HL-60 (cell line): ENCODE results near the gene C3.

Experiments used
- DNase-seq, 2 experiments: peaks; one replicate each; pipeline ENCODE4 v3.0.0-alpha.2; 2010 to 2020; ENCODE audit warnings: low read depth in 1 of 2, low spot score in 1 of 2
- H3K27ac ChIP-seq: fragments of 250-450 bp; sonication (Bioruptor Pico); replicated peaks from 2 replicates; pipeline ENCODE4 v1.5.1; 2020; ENCODE audit warnings: mild to moderate bottlenecking, moderate library complexity
- H3K27me3 ChIP-seq: fragments of 250-450 bp; sonication (Bioruptor Pico); 2 replicates; pipeline ENCODE4 v1.5.1; 2021; ENCODE audit warnings: mild to moderate bottlenecking, moderate library complexity; ENCODE audit not compliant: insufficient read depth, poor library complexity, severe bottlenecking
- H3K4me3 ChIP-seq: replicated peaks from 2 replicates; pipeline ENCODE4 v1.5.1; 2011; ENCODE audit warnings: mild to moderate bottlenecking, control low read depth, low read length; ENCODE audit not compliant: insufficient read depth
- GABPA ChIP-seq: IDR thresholded peaks from 2 replicates; pipeline ENCODE4 v1.6.1; 2012; ENCODE audit warnings: low read depth
- POLR2AphosphoS5 ChIP-seq: IDR thresholded peaks from 2 replicates; pipeline ENCODE4 v1.6.1; 2012; ENCODE audit warnings: low read depth
- SPI1 ChIP-seq: IDR thresholded peaks from 2 replicates; pipeline ENCODE4 v1.6.1; 2012; ENCODE audit warnings: low read depth, mild to moderate bottlenecking, borderline replicate concordance
- long read RNA-seq: library from polyadenylated mRNA; unstranded; transcript quantifications from one replicate; pipeline ENCODE4 v2.0.0, GENCODE V29; 2020
- TF ChIP-seq, protein P1 (sequence below): IDR thresholded peaks from 2 replicates; pipeline ENCODE4 v1.6.1; 2012; ENCODE audit warnings: low read depth; ENCODE audit not compliant: insufficient replicate concordance
- TF ChIP-seq, protein P2 (sequence below): IDR thresholded peaks from one replicate; pipeline ENCODE4 v1.5.1; 2011; ENCODE audit warnings: low read length, control low read depth, inconsistent platforms; ENCODE audit not compliant: insufficient read depth

The C3 gene
- long read RNA-seq: 0 reads

DNA sequence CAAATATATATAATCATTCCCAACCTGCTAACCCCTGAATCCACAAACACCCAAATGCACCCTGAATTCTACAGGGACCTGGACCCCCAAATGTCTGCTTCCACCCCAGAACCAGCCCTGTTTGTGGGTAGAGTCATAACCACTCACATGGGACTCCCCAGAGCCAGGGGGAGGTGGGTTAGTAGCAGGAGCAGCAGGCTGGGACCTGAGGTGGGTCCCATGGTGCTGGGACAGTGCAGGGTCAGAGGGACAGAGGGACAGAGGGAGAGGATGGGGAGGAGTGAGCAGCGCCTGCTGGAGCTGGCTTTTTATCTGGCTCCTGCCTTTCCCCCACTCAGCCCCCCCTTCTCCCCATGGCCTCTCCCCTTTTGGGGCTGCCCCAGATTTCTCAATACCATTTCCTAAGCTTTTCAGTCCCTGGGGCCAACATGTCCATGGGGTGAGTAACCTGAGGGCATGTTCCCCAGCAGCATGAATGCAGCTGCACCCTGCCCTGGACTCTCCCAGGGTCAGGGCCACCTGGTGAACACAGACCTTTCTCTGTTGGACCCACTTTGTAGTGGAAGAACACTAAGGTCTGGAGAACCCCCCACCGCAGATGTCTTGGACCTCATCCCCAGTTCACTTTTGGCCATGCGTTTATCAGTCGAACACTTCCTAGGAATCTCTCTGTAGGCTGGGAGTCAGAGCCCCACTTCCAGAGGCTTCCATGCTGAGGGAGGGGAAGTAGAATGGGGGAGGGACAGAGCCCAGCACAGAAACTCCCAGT, at the start of gene C3:
Gene C3, minus strand, starts transcription at position 282 of the 769 bp plus-strand sequence. Its CDS starts 61 bp downstream, at position 221.
- Histone ChIP-seq H3K27ac (peak within 1 kb of the TSS; percentile 37), H3K4me3 (no peak within 1 kb of the TSS), H3K27me3 (no peaks in the 10 kb centered on the region)
- TF ChIP-seq SPI1 (0 out of 2 replicates have a peak, but pooled peaks have one; percentile 38), GABPA (no peak), POLR2AphosphoS5 (no peak)
- TF ChIP-seq, protein P1, sequence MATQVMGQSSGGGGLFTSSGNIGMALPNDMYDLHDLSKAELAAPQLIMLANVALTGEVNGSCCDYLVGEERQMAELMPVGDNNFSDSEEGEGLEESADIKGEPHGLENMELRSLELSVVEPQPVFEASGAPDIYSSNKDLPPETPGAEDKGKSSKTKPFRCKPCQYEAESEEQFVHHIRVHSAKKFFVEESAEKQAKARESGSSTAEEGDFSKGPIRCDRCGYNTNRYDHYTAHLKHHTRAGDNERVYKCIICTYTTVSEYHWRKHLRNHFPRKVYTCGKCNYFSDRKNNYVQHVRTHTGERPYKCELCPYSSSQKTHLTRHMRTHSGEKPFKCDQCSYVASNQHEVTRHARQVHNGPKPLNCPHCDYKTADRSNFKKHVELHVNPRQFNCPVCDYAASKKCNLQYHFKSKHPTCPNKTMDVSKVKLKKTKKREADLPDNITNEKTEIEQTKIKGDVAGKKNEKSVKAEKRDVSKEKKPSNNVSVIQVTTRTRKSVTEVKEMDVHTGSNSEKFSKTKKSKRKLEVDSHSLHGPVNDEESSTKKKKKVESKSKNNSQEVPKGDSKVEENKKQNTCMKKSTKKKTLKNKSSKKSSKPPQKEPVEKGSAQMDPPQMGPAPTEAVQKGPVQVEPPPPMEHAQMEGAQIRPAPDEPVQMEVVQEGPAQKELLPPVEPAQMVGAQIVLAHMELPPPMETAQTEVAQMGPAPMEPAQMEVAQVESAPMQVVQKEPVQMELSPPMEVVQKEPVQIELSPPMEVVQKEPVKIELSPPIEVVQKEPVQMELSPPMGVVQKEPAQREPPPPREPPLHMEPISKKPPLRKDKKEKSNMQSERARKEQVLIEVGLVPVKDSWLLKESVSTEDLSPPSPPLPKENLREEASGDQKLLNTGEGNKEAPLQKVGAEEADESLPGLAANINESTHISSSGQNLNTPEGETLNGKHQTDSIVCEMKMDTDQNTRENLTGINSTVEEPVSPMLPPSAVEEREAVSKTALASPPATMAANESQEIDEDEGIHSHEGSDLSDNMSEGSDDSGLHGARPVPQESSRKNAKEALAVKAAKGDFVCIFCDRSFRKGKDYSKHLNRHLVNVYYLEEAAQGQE: no peak
- TF ChIP-seq, protein P2, sequence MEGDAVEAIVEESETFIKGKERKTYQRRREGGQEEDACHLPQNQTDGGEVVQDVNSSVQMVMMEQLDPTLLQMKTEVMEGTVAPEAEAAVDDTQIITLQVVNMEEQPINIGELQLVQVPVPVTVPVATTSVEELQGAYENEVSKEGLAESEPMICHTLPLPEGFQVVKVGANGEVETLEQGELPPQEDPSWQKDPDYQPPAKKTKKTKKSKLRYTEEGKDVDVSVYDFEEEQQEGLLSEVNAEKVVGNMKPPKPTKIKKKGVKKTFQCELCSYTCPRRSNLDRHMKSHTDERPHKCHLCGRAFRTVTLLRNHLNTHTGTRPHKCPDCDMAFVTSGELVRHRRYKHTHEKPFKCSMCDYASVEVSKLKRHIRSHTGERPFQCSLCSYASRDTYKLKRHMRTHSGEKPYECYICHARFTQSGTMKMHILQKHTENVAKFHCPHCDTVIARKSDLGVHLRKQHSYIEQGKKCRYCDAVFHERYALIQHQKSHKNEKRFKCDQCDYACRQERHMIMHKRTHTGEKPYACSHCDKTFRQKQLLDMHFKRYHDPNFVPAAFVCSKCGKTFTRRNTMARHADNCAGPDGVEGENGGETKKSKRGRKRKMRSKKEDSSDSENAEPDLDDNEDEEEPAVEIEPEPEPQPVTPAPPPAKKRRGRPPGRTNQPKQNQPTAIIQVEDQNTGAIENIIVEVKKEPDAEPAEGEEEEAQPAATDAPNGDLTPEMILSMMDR: no peak
- peak in 1 of 2 experiments; percentile 69 for DNase-seq

DNA sequence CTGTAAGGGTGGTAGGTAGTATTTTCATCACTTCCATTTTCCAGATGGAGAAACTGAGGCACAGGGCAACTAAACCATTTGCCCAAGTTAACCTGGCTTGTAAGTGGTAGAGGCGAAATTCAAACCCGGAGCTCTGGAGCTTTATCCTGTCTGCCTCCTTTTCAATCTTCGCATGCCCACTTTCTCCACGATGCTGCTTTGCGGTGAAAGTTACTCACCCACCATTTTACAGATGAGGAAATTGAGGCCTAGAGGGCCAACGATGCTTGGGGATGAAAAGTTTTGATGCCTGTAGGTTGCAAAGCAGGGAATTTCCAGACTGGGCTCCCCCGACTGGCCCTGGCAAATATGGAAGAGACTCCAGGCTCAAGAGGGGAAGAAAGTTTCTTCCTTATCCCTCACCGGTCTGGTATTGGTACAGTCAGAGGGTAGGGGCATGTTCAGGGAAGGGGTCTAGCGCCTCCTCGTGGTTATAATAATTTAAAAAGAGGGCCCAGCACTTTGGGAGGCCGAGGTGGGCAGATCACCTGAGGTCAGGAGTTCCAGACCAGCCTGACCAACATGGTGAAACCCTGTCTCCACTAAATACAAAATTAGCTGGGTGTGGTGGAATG, 48.7 kb upstream of the C3 start:
- no peak for TF ChIP-seq POLR2AphosphoS5
- no peak for TF ChIP-seq GABPA
- TF ChIP-seq, protein P1: no peak
- no peak for TF ChIP-seq SPI1
- TF ChIP-seq, protein P2: no peak
- H3K27ac ChIP-seq: no peak overlapping the region
- H3K27me3 ChIP-seq: no peaks in the 10 kb centered on the region
- no peak overlapping the region for H3K4me3 ChIP-seq
- peak in 1 of 2 experiments; percentile 18 for DNase-seq

DNA sequence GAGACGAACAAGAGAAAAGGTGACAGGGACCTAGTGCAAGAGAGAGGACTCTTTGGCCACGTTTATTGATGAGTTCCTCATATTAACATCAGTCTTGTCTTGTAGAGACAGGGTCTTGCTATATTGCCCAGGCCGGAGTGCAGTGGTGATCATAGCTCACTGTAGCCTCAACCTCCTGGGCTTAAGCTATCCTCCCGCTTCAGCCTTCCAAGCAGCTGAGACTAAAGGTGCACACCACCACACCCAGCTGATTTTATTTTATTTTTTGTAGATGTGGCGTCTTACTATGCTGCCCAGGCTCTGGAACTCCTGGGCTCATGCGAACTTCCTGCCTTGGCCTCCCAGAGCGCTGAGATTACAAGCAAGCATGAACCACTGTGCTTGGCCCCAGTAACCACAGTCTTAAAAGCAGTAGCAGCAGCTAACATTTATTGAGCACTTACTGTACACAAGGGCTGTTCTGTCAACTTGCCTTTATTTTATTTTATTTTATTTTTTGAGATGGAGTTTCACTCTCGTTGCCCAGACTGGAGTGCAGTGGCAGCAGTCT, 47.9 kb upstream of the C3 start:
- peak overlapping the region; percentile 56 for H3K4me3 ChIP-seq
- no peak for DNase-seq
- TF ChIP-seq, protein P1: no peak
- TF ChIP-seq POLR2AphosphoS5: no peak
- no peak for TF ChIP-seq SPI1
- TF ChIP-seq, protein P2: no peak
- no peak for TF ChIP-seq GABPA
- no peak overlapping the region for H3K27ac ChIP-seq
- no peaks in the 10 kb centered on the region for H3K27me3 ChIP-seq
